OCI-LY1 (cell line): ENCODE data around the gene UBAC1.

Experiments
- H2AFZ ChIP-seq: fragments of 200-600 bp; sonication (generic), shearing (Covaris generic); 2 replicates; pipeline ENCODE4 v1.6.0; 2014; ENCODE audit warnings: antibody characterized with exemption, mild to moderate bottlenecking, low read length
- H3F3A ChIP-seq: fragments of 200-600 bp; sonication (generic), shearing (Covaris generic); 2 replicates; pipeline ENCODE4 v1.6.0; 2014; ENCODE audit warnings: mild to moderate bottlenecking, antibody characterized with exemption, low read length, moderate library complexity; ENCODE audit not compliant: insufficient read depth
- H3K27ac ChIP-seq: fragments of 200-600 bp; sonication (generic); 2 replicates; pipeline ENCODE4 v1.5.1; 2014; ENCODE audit warnings: low read length, mixed run types, mild to moderate bottlenecking, low read depth; ENCODE audit not compliant: poor library complexity, severe bottlenecking
- H3K27me3 ChIP-seq: fragments of 200-600 bp; sonication (generic); 2 replicates; pipeline ENCODE4 v1.6.0; 2014; ENCODE audit warnings: antibody characterized with exemption, mild to moderate bottlenecking, low read length, moderate library complexity; ENCODE audit not compliant: insufficient read depth
- H3K36me3 ChIP-seq: fragments of 200-600 bp; sonication (generic); 2 replicates; pipeline ENCODE4 v1.6.1; 2014; ENCODE audit warnings: mild to moderate bottlenecking, antibody characterized with exemption, low read length, moderate library complexity, mixed read lengths; ENCODE audit not compliant: insufficient read depth
- H3K4me1 ChIP-seq: fragments of 200-600 bp; sonication (generic); 2 replicates; pipeline ENCODE4 v1.5.1; 2014; ENCODE audit warnings: mild to moderate bottlenecking, low read length, moderate library complexity; ENCODE audit not compliant: insufficient read depth, severe bottlenecking
- H3K4me2 ChIP-seq: fragments of 200-600 bp; sonication (generic), shearing (Covaris generic); 2 replicates; pipeline ENCODE4 v1.6.1; 2014; ENCODE audit warnings: low read length
- H3K4me3 ChIP-seq: fragments of 200-600 bp; sonication (generic); 2 replicates; pipeline ENCODE4 v1.5.1; 2014; ENCODE audit warnings: low read length, low read depth, mild to moderate bottlenecking, mixed read lengths; ENCODE audit not compliant: poor library complexity, severe bottlenecking
- H3K79me2 ChIP-seq: fragments of 200-600 bp; shearing (Covaris generic); 2 replicates; pipeline ENCODE4 v1.6.1; 2016; ENCODE audit warnings: mixed run types, low read length, mixed read lengths; ENCODE audit not compliant: insufficient read depth
- H3K9ac ChIP-seq: fragments of 200-600 bp; sonication (generic), shearing (Covaris generic); 2 replicates; pipeline ENCODE4 v1.6.1; 2014; ENCODE audit warnings: mild to moderate bottlenecking, low read length, mixed read lengths
- H3K9me2 ChIP-seq: fragments of 200-600 bp; sonication (generic), shearing (Covaris generic); 2 replicates; pipeline ENCODE4 v1.6.1; 2014; ENCODE audit warnings: low read depth, mild to moderate bottlenecking, low read length, mixed read lengths
- H3K9me3 ChIP-seq: fragments of 200-600 bp; shearing (Covaris generic); 2 replicates; pipeline ENCODE4 v1.6.1; 2014; ENCODE audit warnings: low read length, mixed read lengths
- H4K20me1 ChIP-seq: fragments of 200-600 bp; sonication (generic), shearing (Covaris generic); 2 replicates; pipeline ENCODE4 v1.6.0; 2016; ENCODE audit warnings: mild to moderate bottlenecking, low read length; ENCODE audit not compliant: insufficient read depth
- CTCF ChIP-seq: fragments of 200-600 bp; sonication (generic), shearing (Covaris generic); IDR thresholded peaks from 2 replicates; pipeline ENCODE4 v1.5.1; 2017; ENCODE audit warnings: mild to moderate bottlenecking, antibody characterized with exemption, low read length, moderate library complexity, mixed read lengths
- EZH2 ChIP-seq: fragments of 200-600 bp; sonication (generic), shearing (Covaris generic); IDR thresholded peaks from 2 replicates; pipeline ENCODE4 v1.8.0; 2017; ENCODE audit warnings: borderline replicate concordance, mixed run types, mild to moderate bottlenecking, antibody characterized with exemption, low read length, moderate library complexity, mixed read lengths

Gene UBAC1

GRCh38 chr9:135907006-135907430, 54.2 kb downstream of the UBAC1 start:
- Histone ChIP-seq H3K27me3 (no peaks in the 10 kb centered on the region), H3F3A (no peaks in the 10 kb centered on the region; the same call in 1 of the 2 replicates), H3K4me1 (peaks cover 33% of the 10 kb centered on the region), H3K79me2 (0 out of 2 replicates have a peak, but pooled peaks cover 2% of the 10 kb centered on the region), H3K4me2 (peak overlapping the region; percentile 41; the same call in 1 of the 2 replicates), H3K9me3 (peaks cover 4% of the 10 kb centered on the region; the same call in 1 of the 2 replicates), H3K27ac (no peak overlapping the region), H3K4me3 (peak overlapping the region; percentile 73), H3K9me2 (no peaks in the 10 kb centered on the region), H4K20me1 (no peaks in the 10 kb centered on the region), H3K36me3 (peaks cover 50% of the 10 kb centered on the region), H3K9ac (no peak overlapping the region; the same call in 1 of the 2 replicates), H2AFZ (no peak overlapping the region)
- no peak for TF ChIP-seq EZH2
- no peak for TF ChIP-seq CTCF

- H3K4me2 ChIP-seq = peak overlapping the region; percentile 97
- H3K9me3 ChIP-seq = peaks cover 4% of the 10 kb centered on the region; the same call in 1 of the 2 replicates
- no peaks in the 10 kb centered on the region; the same call in 1 of the 2 replicates for H3F3A ChIP-seq
- no peaks in the 10 kb centered on the region for H3K9me2 ChIP-seq
- peak overlapping the region; percentile 64 for H3K9ac ChIP-seq
- H2AFZ ChIP-seq = no peak overlapping the region
- peaks cover 45% of the 10 kb centered on the region for H3K36me3 ChIP-seq
- peak overlapping the region; percentile 73 for H3K4me3 ChIP-seq
- H3K4me1 ChIP-seq = peaks cover 33% of the 10 kb centered on the region
- no peaks in the 10 kb centered on the region for H4K20me1 ChIP-seq
- no peak for TF ChIP-seq CTCF
- TF ChIP-seq EZH2 = no peak
- H3K27me3 ChIP-seq = no peaks in the 10 kb centered on the region
- 0 out of 2 replicates have a peak, but pooled peaks cover 2% of the 10 kb centered on the region for H3K79me2 ChIP-seq
- H3K27ac ChIP-seq = no peak overlapping the region
These were observed 54.7 kb downstream of the UBAC1 start for GRCh38 chr9:135906291-135907005.

- H3K27me3 ChIP-seq = no peaks in the 10 kb centered on the region
- H2AFZ ChIP-seq = no peak overlapping the region
- peaks cover 36% of the 10 kb centered on the region for H3K36me3 ChIP-seq
- H3F3A ChIP-seq = no peaks in the 10 kb centered on the region; the same call in 1 of the 2 replicates
- H3K27ac ChIP-seq = no peak overlapping the region
- H3K4me1 ChIP-seq = peaks cover 33% of the 10 kb centered on the region
- 0 out of 2 replicates have a peak, but pooled peaks cover 2% of the 10 kb centered on the region for H3K79me2 ChIP-seq
- no peaks in the 10 kb centered on the region for H4K20me1 ChIP-seq
- peak overlapping the region; percentile 64; the same call in 1 of the 2 replicates for H3K9ac ChIP-seq
- H3K4me3 ChIP-seq = peak overlapping the region; percentile 73
- H3K9me3 ChIP-seq = peaks cover 4% of the 10 kb centered on the region; the same call in 1 of the 2 replicates
- no peaks in the 10 kb centered on the region for H3K9me2 ChIP-seq
- H3K4me2 ChIP-seq = peak overlapping the region; percentile 97
- TF ChIP-seq EZH2 = no peak
These were observed 55.6 kb downstream of the UBAC1 start for GRCh38 chr9:135905380-135906258.
